GM19238 (cell line): ENCODE results near the gene BCL2.

Experiments
- DNase-seq: peaks from one replicate; pipeline ENCODE4 v3.0.0; 2011; ENCODE audit warnings: low spot score; ENCODE audit not compliant: insufficient read length

Gene BCL2

DNA sequence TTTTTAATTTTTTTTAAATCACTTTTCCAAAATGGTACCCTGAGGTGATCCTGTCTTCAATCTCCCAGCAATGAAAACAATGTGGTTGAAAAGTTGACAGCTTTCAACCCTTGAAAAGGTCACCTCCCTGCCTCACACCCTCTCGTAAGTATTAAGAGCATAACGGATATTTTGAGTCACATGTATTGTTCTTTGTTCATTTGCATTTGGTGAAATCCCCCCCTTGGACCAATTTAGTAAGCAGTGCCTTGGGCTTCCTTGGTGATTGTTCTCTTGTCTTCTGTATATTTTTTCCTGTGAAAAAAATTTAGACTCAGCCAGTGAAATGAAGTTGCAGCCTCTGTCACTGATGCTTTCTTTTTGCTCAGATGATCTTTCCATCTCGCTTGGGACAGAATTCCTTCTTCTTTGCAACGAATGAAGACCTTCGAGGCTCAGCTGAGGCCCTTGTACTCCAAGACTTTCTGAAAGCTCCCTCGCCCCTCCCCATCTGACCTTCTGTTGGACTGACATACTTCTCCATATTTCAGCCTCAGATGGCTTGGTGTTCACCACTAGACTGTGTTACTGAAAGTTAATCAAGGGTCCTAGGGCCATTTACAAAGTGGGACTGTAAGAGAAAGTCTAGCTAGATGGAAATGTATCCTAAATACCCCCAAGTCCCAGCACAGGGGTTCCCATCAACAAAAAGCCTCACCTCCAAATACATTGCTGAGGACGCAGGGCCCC, 158.4 kb downstream of the BCL2 start:
- DNase-seq, result no peak

DNA sequence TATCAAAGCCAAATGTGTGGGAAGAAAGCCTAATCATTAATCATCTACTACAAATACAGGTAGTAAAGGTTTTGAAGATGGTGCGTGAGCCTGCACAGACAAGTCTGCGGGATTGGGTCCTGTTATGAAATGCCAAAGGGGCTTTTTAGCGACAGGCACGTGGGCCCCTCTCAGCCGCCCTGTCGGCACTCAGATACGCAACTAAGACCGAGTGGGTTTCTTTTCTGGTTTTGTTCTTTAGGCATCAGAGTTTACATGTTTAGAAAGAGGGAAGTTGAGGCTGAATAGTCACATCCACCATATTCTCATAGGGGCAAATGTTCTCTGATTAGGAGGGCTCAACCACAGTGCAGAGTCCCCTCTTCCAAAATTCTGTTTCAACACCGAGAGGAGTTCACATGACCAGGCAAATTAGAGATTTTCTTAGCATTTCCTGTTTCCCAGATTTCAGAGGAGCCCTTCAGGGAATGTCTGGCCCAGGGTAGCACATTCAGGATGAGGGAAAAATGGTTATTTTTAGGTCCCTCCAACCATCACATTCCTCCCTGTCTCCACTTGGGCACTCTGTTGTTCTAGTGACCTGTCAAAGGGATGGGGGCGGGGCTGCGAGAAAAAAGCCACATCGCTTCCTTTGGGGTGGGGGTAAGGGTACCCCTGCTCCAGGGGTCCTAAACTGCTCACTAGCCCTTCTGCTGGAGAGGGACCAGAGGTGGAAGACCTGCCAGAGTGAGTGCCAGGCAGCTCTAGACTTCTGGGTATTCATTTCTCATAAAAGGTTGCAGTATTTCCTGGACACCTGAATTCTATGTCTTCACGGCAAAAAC, 159.2 kb downstream of the BCL2 start:
- DNase-seq, result no peak

DNA sequence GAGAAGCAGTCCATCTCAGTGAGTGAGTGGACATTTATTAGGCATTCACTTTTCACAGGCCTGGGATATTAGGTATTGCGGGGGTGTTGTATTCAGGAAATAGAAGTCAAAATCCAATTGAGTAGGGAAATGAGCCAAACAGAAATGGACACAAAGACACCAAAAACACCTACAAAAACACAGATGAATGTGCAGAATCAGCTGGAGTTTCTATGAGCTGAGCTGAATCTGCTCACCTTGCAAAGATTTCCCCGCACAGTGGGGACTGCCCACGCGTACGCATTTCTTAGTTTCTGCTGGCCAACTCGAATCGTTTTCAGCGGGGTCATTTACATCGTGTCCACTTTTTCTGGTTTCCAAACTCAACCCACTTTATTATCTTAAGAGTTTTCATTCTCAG, 160.0 kb downstream of the BCL2 start:
- DNase-seq, result no peak

- DNase-seq, result no peak
Observed at GRCh38 chr18:63158676-63159291, 160.8 kb downstream of the BCL2 start.

DNA sequence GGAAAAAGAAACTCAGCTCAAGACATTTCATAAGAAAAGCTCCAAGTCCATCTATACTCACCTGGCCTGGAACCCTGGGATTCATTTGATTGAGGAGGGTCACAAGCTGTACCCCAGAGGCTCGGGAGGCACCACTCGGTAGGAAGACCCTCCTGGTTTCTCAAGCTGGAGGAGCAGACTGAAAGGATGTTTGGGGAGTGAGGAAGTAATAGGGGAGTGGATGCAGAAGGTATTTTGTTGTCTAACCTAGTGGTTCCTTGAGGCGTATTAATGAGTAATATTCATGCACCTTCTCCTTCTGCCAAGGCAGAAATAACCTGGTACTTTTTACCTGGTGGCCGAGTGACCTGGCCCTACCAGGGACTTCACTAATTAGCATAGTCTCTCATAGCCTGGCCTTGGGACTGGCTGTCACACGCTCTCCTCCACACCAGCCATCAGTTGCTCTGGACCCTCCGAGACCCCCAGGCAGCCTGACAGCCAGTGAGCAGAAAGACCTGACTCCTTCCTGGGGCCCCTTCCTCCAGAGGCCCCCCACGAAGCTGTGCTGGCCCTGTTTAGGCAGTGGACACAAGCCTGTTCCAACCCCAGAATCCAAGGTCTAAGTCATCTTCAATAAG, 161.4 kb downstream of the BCL2 start:
- no peak for DNase-seq

DNA sequence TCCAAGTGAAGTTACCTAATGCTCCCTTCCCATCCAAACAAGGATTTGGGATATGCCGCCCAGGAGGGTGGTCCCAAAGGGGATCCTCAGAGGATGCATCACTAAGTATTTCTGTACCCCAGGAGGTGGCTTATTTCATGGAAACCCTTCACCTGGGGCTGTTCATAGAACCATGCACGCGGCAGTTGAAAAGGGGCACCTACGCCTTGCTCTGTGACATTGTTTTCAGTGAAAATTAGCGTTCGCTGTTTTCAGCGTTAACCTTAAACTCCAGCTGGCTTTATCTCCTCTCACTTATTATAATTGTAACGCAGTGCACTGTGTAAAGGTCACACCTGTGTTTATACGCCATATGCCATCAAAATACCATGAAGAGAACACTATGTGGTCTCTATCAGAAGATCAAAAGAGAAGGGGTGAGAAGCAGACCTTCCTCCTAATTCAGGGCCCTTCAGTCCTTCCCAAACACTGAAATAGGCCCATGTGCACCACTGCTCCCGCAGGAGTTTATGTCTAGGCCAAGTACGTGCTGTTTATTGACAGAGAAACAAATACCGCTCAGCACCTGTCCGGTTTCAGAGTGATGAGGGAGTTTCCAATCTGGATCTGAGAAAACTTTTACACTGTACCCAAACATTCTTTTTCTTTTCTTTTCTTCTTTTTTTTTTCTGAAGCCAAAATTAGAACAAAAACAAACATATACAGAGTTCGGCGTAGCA, 162.1 kb downstream of the BCL2 start:
- DNase-seq, result no peak

- DNase-seq, result no peak
Observed at GRCh38 chr18:63155910-63156773, 163.4 kb downstream of the BCL2 start.

GRCh38 chr18:63155169-63155852, 164.3 kb downstream of the BCL2 start:
- DNase-seq, result peak; percentile 44

DNA sequence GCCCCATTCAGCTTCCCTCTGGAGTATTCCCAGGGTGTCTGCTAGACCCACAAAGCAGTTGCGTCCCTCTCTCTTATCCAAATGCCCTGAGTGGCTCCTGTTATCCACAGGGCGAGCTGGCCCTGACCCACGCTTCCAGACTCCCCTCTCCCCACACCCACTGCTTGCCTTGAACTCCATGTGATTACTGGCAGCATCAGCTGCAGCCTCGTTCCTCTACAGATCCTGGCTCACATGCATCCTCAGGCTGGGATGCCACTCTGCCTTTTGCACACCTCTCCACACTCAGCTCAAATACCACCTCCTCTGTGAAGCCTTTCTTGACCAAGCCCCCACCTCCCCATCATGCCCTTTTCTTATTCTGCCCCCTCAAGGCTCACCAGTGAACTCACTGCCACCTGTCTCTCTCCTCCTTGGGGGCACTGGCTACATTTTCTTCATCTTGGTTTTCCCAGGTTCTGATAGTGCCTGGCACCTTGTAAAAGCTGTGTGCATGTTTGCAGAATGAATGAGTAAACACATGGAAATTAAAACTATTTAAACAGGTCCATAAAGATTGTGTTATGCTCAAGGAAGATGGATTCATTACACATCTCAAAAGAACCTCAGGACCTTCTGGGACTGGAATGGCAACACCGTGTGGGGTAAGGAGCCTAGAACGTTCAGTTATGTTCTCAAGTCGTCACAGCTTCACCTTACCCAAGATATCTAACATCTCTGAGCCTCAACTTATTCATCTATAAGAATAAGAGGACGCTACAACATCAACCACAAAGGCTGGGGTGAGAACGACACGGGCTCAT, 165.0 kb downstream of the BCL2 start:
- no peak for DNase-seq

- DNase-seq, result no peak
Observed at GRCh38 chr18:63152791-63153190, 166.8 kb downstream of the BCL2 start.

DNA sequence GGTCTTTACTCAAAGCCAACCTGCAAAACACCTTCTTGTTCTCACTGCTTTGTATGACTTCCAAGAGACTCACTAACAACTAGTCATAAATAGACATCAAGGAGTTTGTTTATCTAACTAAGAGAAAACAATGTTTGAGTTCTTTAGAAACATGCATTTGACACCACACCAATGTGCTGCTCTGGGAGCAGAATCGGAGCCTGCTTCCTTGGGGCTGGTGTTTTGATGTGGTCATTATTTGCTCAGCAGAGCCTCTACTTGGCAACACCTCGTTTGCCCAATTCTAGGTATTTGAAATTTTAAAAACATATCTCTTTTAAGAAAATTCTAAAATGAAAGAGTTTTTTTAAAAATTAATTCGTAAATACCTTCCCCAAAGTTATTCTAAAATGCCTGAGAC, 167.5 kb downstream of the BCL2 start:
- no peak for DNase-seq

DNA sequence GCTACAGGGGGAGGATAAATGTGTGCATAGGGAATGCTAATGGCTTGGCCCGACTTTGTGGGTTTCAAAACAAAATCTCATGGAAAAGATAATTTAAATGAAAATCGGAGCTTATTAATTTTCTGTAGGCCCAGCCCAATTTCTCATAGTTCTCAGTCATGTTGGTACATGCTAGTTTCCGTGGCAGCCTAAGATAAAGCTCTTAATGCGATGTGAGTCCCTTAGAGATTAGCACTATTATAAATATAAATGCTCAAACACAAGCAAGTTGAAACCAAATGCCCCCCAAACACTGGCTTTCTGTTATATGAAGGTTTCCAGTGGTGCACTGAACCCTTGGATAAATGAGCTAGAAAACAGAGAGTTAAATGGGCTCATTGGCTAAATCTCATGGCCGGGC, 168.0 kb downstream of the BCL2 start:
- DNase-seq, result no peak

- DNase-seq, result no peak
Observed at GRCh38 chr18:63150942-63151421, 168.6 kb downstream of the BCL2 start.

GRCh38 chr18:63150326-63150725, 169.2 kb downstream of the BCL2 start:
- no peak for DNase-seq

GRCh38 chr18:63149302-63149587, 170.3 kb downstream of the BCL2 start:
- no peak for DNase-seq

DNA sequence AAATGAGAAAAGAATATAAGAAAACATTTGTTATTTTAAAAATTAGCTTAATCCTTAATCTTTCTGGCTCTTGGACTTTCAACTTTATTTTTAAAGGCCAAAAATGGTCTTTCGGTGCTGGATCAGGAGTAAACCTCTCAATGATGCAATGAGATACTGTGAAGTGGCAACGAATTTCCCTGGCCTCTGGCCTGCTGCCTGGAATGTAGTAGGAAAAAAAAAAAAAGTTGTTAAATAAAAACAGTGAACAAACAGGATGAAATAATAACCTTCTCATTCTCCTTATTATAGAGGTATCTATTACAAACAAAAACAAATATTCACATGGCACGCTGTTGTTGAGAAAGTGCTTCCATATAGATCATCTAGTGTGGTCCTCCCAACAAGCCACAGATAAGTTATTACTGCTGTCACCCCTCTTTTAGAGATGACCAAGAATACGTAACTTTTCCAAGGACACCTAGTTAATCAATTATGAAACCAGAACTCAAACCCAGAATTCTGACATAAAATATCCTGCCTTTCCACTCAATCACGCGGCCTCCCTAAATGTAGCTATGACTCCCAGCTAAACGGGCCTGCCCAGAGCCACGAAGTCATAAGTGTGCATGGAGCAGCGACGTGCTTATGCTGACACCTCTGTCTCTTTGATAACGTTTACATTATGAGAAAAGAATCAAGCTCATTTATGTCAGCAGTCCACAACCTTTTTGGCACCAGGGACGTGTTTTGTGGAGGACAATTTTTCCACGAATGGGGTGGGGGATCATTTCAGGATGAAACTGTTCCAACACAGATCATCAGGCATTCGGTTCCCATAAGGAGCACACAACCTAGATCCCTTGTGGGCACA, 170.9 kb downstream of the BCL2 start:
- no peak for DNase-seq

GRCh38 chr18:63147973-63148372, 171.6 kb downstream of the BCL2 start:
- no peak for DNase-seq

- no peak for DNase-seq
Observed at GRCh38 chr18:63146828-63147409, 172.7 kb downstream of the BCL2 start.
